ENCODE measurements around the gene MYDGF.

MYDGF gene

GRCh38 chr19:4664642-4665041, 5.5 kb downstream of the MYDGF start:
- TF ChIP-seq CTCF (IDR thresholded peaks at IDR 0.05; ENCODE audit: low read depth, low read length), result no peak
- H3K4me3 ChIP-seq (replicated peaks in 1 of 2; ENCODE audit: low read depth in 2 of 2, low read length in 2 of 2), result no peak overlapping the region
- DNase-seq (ENCODE audit: low read depth in 2 of 2), result no peak

GRCh38 chr19:4662812-4663211, 7.3 kb downstream of the MYDGF start:
- DNase-seq (ENCODE audit: low read depth in 2 of 2), result no peak
- no peak overlapping the region for H3K4me3 ChIP-seq (replicated peaks in 1 of 2; ENCODE audit: low read depth in 2 of 2, low read length in 2 of 2)
- TF ChIP-seq CTCF (IDR thresholded peaks at IDR 0.05; ENCODE audit: low read depth, low read length), result no peak

GRCh38 chr19:4662020-4662695, 8.0 kb downstream of the MYDGF start:
- TF ChIP-seq CTCF (IDR thresholded peaks at IDR 0.05; ENCODE audit: low read depth, low read length), result no peak
- H3K4me3 ChIP-seq (replicated peaks in 1 of 2; ENCODE audit: low read depth in 2 of 2, low read length in 2 of 2), result no peak overlapping the region
- no peak for DNase-seq (ENCODE audit: low read depth in 2 of 2)

GRCh38 chr19:4660993-4661392, 9.1 kb downstream of the MYDGF start:
- no peak overlapping the region for H3K4me3 ChIP-seq (replicated peaks in 1 of 2; ENCODE audit: low read depth in 2 of 2, low read length in 2 of 2)
- TF ChIP-seq CTCF (IDR thresholded peaks at IDR 0.05; ENCODE audit: low read depth, low read length), result no peak
- peak in 1 of 2 donors; percentile 42 for DNase-seq (ENCODE audit: low read depth in 2 of 2)

GRCh38 chr19:4660181-4660791, 9.9 kb downstream of the MYDGF start:
- peak in 1 of 2 donors; percentile 26 for DNase-seq (ENCODE audit: low read depth in 2 of 2)
- H3K4me3 ChIP-seq (replicated peaks in 1 of 2; ENCODE audit: low read depth in 2 of 2, low read length in 2 of 2), result no peak overlapping the region
- peak; percentile 26 for TF ChIP-seq CTCF (IDR thresholded peaks at IDR 0.05; ENCODE audit: low read depth, low read length)

- no peak for DNase-seq (ENCODE audit: low read depth in 2 of 2)
- TF ChIP-seq CTCF (IDR thresholded peaks at IDR 0.05; ENCODE audit: low read depth, low read length), result no peak
- no peak overlapping the region for H3K4me3 ChIP-seq (replicated peaks in 1 of 2; ENCODE audit: low read depth in 2 of 2, low read length in 2 of 2)
These were observed 12.3 kb downstream of the MYDGF start for GRCh38 chr19:4657835-4658234.
